H1 (cell line): ENCODE measurements around the gene NSL1. TPM values are rescaled to one million over a fixed set of nuclear protein-coding genes. Genes with fewer than 3 reads are reported as not detected.

Experiments
- ATF3 ChIP-seq: IDR thresholded peaks from 2 replicates; pipeline ENCODE4 v1.6.1; 2011; ENCODE audit warnings: low read depth, mild to moderate bottlenecking, low read length; ENCODE audit not compliant: insufficient read depth
- KDM1A ChIP-seq: fragments of 200-600, 300-600 bp; sonication (generic); IDR thresholded peaks from 2 replicates; pipeline ENCODE4 v1.7.1; 2016; ENCODE audit warnings: mild to moderate bottlenecking, low read length, borderline replicate concordance
- RAD21 ChIP-seq, 2 experiments: IDR thresholded peaks in 1 of 2; conservative IDR thresholded peaks in 1 of 2; 2 replicates each; pipeline ENCODE4 v1.6.1; 2011; ENCODE audit warnings: low read depth in 2 of 2, low read length in 2 of 2, improper control_type of control experiment in 1 of 2, inconsistent platforms in 1 of 2, mild to moderate bottlenecking in 1 of 2, moderate library complexity in 1 of 2
- ZNF274 ChIP-seq: IDR thresholded peaks from 2 replicates; pipeline ENCODE4 v1.7.0; 2012; ENCODE audit warnings: low read length, borderline replicate concordance; ENCODE audit errors: extremely low read depth
- polyA plus RNA-seq, 7 experiments: library from polyadenylated mRNA; depleted of rRNA in 3 of 7; stranded (reverse) in 5 of 7; unstranded in 2 of 7; fragments of >200 nt in 5 of 7; fragments of 200-250 nt in 2 of 7; gene quantifications; 1 replicate in 5 of 7; 2 replicates in 1 of 7; 4 replicates in 1 of 7; pipeline versions ENCODE4 v1.2.1 to v1.2.3, GENCODE V29; 2011 to 2013; ENCODE audit warnings: missing spikeins in 2 of 7, mixed read lengths in 2 of 7
- total RNA-seq: library from RNA; stranded (reverse); fragmentation: NEBNext Ultra II Directional; extraction: Animal tissue kit (Norgen Biotek cat#: 25700); gene quantifications from 2 replicates; pipeline ENCODE4 v1.2.1, GENCODE V29; 2021

Gene NSL1
- total and polyA plus RNA-seq, 2 of the 8 experiments (the other 6 are each of a cell fraction or from before 2014, with no cell fraction given), result 25.4 to 51.7 TPM

GRCh38 chr1:212691561-212692071 lies 100.0 kb downstream of the NSL1 start (continued):
- no peak for TF ChIP-seq ZNF274
- TF ChIP-seq KDM1A, result no peak
- TF ChIP-seq RAD21 (IDR thresholded peaks at IDR 0.05 in 1 of 2, conservative IDR thresholded peaks at IDR 0.05 in 1 of 2; ENCODE audit: low read depth in 2 of 2, low read length in 2 of 2), result no peak
- no peak for TF ChIP-seq ATF3
